HCT116 (cell line): ENCODE data around the gene GET3. TPM values are rescaled to one million over a fixed set of nuclear protein-coding genes. Genes with fewer than 3 reads are reported as not detected.
A peak's percentile ranks its signal among the peaks of the same experiment; 100 is the strongest.

Experiments
- ATAC-seq: fragments of 200-7000 bp; cut with Tn5 transposase; 2 replicates; pipeline ENCODE4 v1.9.1; 2020; ENCODE audit warnings: mild to moderate bottlenecking, moderate library complexity
- BruUV-seq: library from RNA; stranded (reverse); fragments of 400-500 nt; replicated peaks from 2 replicates; lab custom pipeline; 2021; lab: Mats Ljungman, UMichigan
- CTCF ChIA-PET: fragments of 300-600 bp; sonication (Branson Sonifier 250); formaldehyde crosslinking; loops from one replicate; lab custom pipeline; 2021; ENCODE audit warnings: antibody characterized with exemption; lab: Charles Lee
- POLR2A ChIA-PET: fragments of 300-600, 350-600 bp; sonication (Branson Sonifier 250); formaldehyde crosslinking; loops from one replicate; lab custom pipeline; 2021; ENCODE audit warnings: antibody characterized with exemption; lab: Charles Lee
- RAD21 ChIA-PET, 2 experiments: fragments of 300-600 bp; sonication (Branson Sonifier 250); formaldehyde crosslinking; loops; one replicate each; lab custom pipeline; 2023; ENCODE audit warnings: low total read pairs in 2 of 2; ENCODE audit not compliant: uncharacterized antibody in 2 of 2, unreplicated experiment in 2 of 2, low non-redundant PET in 1 of 2; lab: Charles Lee
- DNase-seq: peaks from one replicate; pipeline ENCODE4 v3.0.0-alpha.2; 2010; ENCODE audit warnings: low read depth, low spot score
- H2AFZ ChIP-seq: fragments of 200-600 bp; shearing (Covaris generic), sonication (generic); 2 replicates; pipeline ENCODE4 v1.6.1; 2017; ENCODE audit warnings: low read depth, mixed run types, mixed read lengths, antibody characterized with exemption, low read length; ENCODE audit not compliant: poor library complexity, severe bottlenecking
- H3K27ac ChIP-seq: 2 replicates; pipeline ENCODE4 v1.5.1; 2012; ENCODE audit warnings: low read depth, low read length
- H3K27me3 ChIP-seq: fragments of 200-600 bp; sonication (generic); 2 replicates; pipeline ENCODE4 v1.6.1; 2016; ENCODE audit warnings: mixed run types, low read length, mixed read lengths; ENCODE audit not compliant: insufficient read depth
- H3K36me3 ChIP-seq, 2 experiments: fragments of 200-500 bp in 1 of 2; fragments of 200-600 bp in 1 of 2; sonication (Bioruptor generic) in 1 of 2; sonication (generic) in 1 of 2; 2 replicates each; pipeline versions ENCODE4 v1.5.1 to v1.6.1; 2014 to 2016; ENCODE audit warnings: low read length in 2 of 2, inconsistent platforms in 1 of 2, mixed read lengths in 1 of 2, mixed run types in 1 of 2; ENCODE audit not compliant: insufficient read depth in 2 of 2, control insufficient read depth in 1 of 2
- H3K4me1 ChIP-seq, 2 experiments: fragments of 200-600 bp in 1 of 2; sonication (generic) in 1 of 2; 2 replicates each; pipeline versions ENCODE4 v1.5.1 to v1.6.1; 2012 to 2017; ENCODE audit warnings: low read length in 2 of 2, inconsistent platforms in 1 of 2, mild to moderate bottlenecking in 1 of 2, mixed read lengths in 1 of 2, mixed run types in 1 of 2, moderate library complexity in 1 of 2; ENCODE audit not compliant: insufficient read depth in 2 of 2, control insufficient read depth in 1 of 2
- H3K4me2 ChIP-seq: fragments of 200-600 bp; sonication (generic); 2 replicates; pipeline ENCODE4 v1.6.1; 2017; ENCODE audit warnings: mixed run types, low read length, mixed read lengths
- H3K4me3 ChIP-seq, 2 experiments: fragments of 200-600 bp in 1 of 2; sonication (generic) in 1 of 2; replicated peaks in 1 of 2; 2 replicates each; pipeline ENCODE4 v1.5.1; 2011 to 2016; ENCODE audit warnings: low read length in 2 of 2, control low read depth in 1 of 2, low read depth in 1 of 2, mild to moderate bottlenecking in 1 of 2, mixed read lengths in 1 of 2, mixed run types in 1 of 2
- H3K79me2 ChIP-seq: fragments of 200-600 bp; sonication (generic); 2 replicates; pipeline ENCODE4 v1.6.1; 2017; ENCODE audit warnings: mild to moderate bottlenecking, mixed run types, low read length, moderate library complexity, mixed read lengths; ENCODE audit not compliant: insufficient read depth
- H3K9ac ChIP-seq: fragments of 200-600 bp; sonication (generic); 2 replicates; pipeline ENCODE4 v1.6.1; 2016; ENCODE audit warnings: low read length, mixed read lengths
- H3K9me2 ChIP-seq: fragments of 200-600 bp; sonication (generic), shearing (Covaris generic); 2 replicates; pipeline ENCODE4 v1.6.1; 2017; ENCODE audit warnings: mixed run types, mild to moderate bottlenecking, moderate library complexity; ENCODE audit not compliant: insufficient read depth
- H3K9me3 ChIP-seq, 2 experiments: fragments of 200-500 bp in 1 of 2; fragments of 200-600 bp in 1 of 2; sonication (Bioruptor generic) in 1 of 2; sonication (generic) in 1 of 2; 2 replicates each; pipeline ENCODE4 v1.6.1; 2014 to 2017; ENCODE audit warnings: low read length in 2 of 2, mixed read lengths in 2 of 2, inconsistent platforms in 1 of 2, low read depth in 1 of 2, mild to moderate bottlenecking in 1 of 2, mixed run types in 1 of 2, moderate library complexity in 1 of 2; ENCODE audit not compliant: control insufficient read depth in 1 of 2, insufficient read depth in 1 of 2
- H4K20me1 ChIP-seq: fragments of 200-600 bp; sonication (generic), shearing (Covaris generic); 2 replicates; pipeline ENCODE4 v1.6.1; 2017; ENCODE audit warnings: mixed run types, mild to moderate bottlenecking, moderate library complexity; ENCODE audit not compliant: insufficient read depth
- CBX3 ChIP-seq: IDR thresholded peaks from 2 replicates; pipeline ENCODE4 v1.6.1; 2012; ENCODE audit warnings: low read depth
- EGR1 ChIP-seq: IDR thresholded peaks from 2 replicates; pipeline ENCODE4 v1.6.1; 2012; ENCODE audit warnings: low read depth
- EZH2 ChIP-seq: fragments of 200-600 bp; sonication (generic); IDR thresholded peaks from 2 replicates; pipeline ENCODE4 v1.6.1; 2017; ENCODE audit warnings: antibody characterized with exemption, mixed run types
- EZH2phosphoT487 ChIP-seq: fragments of 200-600 bp; IDR thresholded peaks from 2 replicates; pipeline ENCODE4 v1.6.1; 2018; ENCODE audit warnings: antibody characterized with exemption, borderline replicate concordance
- FOSL1 ChIP-seq: IDR thresholded peaks from 2 replicates; pipeline ENCODE4 v1.6.1; 2012; ENCODE audit warnings: low read depth
- JUND ChIP-seq: IDR thresholded peaks from 2 replicates; pipeline ENCODE4 v1.6.1; 2012
- POLR2A ChIP-seq: IDR thresholded peaks from 2 replicates; pipeline ENCODE4 v1.7.0; 2011; ENCODE audit warnings: borderline replicate concordance; ENCODE audit not compliant: insufficient read depth, insufficient read length; ENCODE audit errors: extremely low read depth
- POLR2AphosphoS5 ChIP-seq: IDR thresholded peaks from 2 replicates; pipeline ENCODE4 v1.6.1; 2011; ENCODE audit warnings: mild to moderate bottlenecking, low read depth, low read length, moderate library complexity
- RAD21 ChIP-seq: IDR thresholded peaks from 2 replicates; pipeline ENCODE4 v1.6.1; 2012; ENCODE audit warnings: low read depth, mild to moderate bottlenecking
- SP1 ChIP-seq: IDR thresholded peaks from 2 replicates; pipeline ENCODE4 v1.6.1; 2012; ENCODE audit warnings: low read depth
- TCF7L2 ChIP-seq: IDR thresholded peaks from 2 replicates; pipeline ENCODE4 v1.7.0; 2011; ENCODE audit warnings: borderline replicate concordance, inconsistent platforms; ENCODE audit not compliant: insufficient read depth, insufficient read length; ENCODE audit errors: extremely low read depth
- YY1 ChIP-seq: IDR thresholded peaks from 2 replicates; pipeline ENCODE4 v1.6.1; 2011; ENCODE audit warnings: low read length, low read depth, moderate library complexity, mild to moderate bottlenecking; ENCODE audit not compliant: insufficient replicate concordance; ENCODE audit errors: extremely low read depth
- ZFX ChIP-seq: fragments of 450-650 bp; IDR thresholded peaks from 2 replicates; pipeline ENCODE4 v1.6.1; 2017
- ZNF274 ChIP-seq: fragments of 200-500 bp; sonication (Bioruptor generic); IDR thresholded peaks from 2 replicates; pipeline ENCODE4 v1.6.1; 2014; ENCODE audit warnings: mild to moderate bottlenecking, low read depth, low read length, inconsistent platforms
- intact Hi-C: fragments of 100-400 bp; cut with micrococcal nuclease; formaldehyde crosslinking; loops from 2 replicates; pipeline ENCODE4 v1.10.0; 2022
- total RNA-seq: library from RNA; stranded (reverse); gene quantifications from one replicate; pipeline ENCODE4 v1.2.1, GENCODE V29; 2021; ENCODE audit not compliant: unreplicated experiment
- TF ChIP-seq, protein P1 (sequence below): IDR thresholded peaks from 2 replicates; pipeline ENCODE4 v1.6.1; 2012; ENCODE audit warnings: low read depth
- TF ChIP-seq, protein P2 (sequence below): IDR thresholded peaks from 2 replicates; pipeline ENCODE4 v1.6.1; 2012
- TF ChIP-seq, protein P3 (sequence below): IDR thresholded peaks from 2 replicates; pipeline ENCODE4 v1.6.1; 2012
- TF ChIP-seq, protein P4 (sequence below), 3 experiments: fragments of 200-600 bp in 1 of 3; sonication (generic) in 1 of 3; IDR thresholded peaks in 2 of 3; conservative IDR thresholded peaks in 1 of 3; 2 replicates each; pipeline ENCODE4 v1.5.1; 2012 to 2017; ENCODE audit warnings: low read depth in 2 of 3, low read length in 2 of 3, antibody characterized with exemption in 1 of 3, borderline replicate concordance in 1 of 3, control low read depth in 1 of 3, mild to moderate bottlenecking in 1 of 3, mixed read lengths in 1 of 3, mixed run types in 1 of 3, moderate library complexity in 1 of 3; ENCODE audit not compliant: insufficient read depth in 1 of 3

GET3 gene
- total RNA-seq, 1 experiment from 2014 or later: 77.6 TPM

DNA sequence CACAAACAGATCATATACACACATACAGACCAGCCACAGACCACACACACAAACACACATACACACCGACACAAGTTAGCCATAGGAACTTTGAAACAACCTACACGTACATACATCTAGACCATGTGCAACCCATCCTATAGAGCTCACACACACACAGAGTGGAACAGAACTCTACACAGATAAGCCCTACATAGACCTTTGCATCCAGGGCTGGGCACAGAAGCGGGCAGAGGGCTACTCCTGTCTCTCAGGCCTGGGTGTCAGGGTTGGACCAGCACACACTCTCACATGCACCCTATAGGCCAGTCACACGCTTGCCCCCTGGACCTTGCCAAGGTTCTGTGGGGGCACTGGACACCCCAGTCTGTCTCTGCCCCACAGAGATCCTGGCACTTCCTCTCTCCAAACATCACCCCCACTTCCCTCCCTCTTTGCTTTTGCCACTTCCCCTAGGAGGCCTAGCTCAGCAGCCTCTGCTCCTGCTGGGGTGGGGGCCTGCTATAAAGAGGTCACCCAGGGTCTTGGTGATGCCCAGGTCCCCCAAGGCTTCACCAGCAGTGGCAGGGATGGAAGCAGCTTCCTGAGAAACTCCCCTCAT lies 48.2 kb downstream of the GET3 start:
- H4K20me1 ChIP-seq: no peaks in the 10 kb centered on the region
- TF ChIP-seq YY1 (no peak), POLR2A (no peak), TCF7L2 (no peak), EGR1 (no peak), ZFX (no peak), RAD21 (no peak), EZH2phosphoT487 (no peak), ZNF274 (no peak), CBX3 (no peak), EZH2 (no peak), FOSL1 (no peak), JUND (no peak), SP1 (no peak), POLR2AphosphoS5 (no peak)
- TF ChIP-seq, protein P1, sequence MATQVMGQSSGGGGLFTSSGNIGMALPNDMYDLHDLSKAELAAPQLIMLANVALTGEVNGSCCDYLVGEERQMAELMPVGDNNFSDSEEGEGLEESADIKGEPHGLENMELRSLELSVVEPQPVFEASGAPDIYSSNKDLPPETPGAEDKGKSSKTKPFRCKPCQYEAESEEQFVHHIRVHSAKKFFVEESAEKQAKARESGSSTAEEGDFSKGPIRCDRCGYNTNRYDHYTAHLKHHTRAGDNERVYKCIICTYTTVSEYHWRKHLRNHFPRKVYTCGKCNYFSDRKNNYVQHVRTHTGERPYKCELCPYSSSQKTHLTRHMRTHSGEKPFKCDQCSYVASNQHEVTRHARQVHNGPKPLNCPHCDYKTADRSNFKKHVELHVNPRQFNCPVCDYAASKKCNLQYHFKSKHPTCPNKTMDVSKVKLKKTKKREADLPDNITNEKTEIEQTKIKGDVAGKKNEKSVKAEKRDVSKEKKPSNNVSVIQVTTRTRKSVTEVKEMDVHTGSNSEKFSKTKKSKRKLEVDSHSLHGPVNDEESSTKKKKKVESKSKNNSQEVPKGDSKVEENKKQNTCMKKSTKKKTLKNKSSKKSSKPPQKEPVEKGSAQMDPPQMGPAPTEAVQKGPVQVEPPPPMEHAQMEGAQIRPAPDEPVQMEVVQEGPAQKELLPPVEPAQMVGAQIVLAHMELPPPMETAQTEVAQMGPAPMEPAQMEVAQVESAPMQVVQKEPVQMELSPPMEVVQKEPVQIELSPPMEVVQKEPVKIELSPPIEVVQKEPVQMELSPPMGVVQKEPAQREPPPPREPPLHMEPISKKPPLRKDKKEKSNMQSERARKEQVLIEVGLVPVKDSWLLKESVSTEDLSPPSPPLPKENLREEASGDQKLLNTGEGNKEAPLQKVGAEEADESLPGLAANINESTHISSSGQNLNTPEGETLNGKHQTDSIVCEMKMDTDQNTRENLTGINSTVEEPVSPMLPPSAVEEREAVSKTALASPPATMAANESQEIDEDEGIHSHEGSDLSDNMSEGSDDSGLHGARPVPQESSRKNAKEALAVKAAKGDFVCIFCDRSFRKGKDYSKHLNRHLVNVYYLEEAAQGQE: no peak
- TF ChIP-seq, protein P2, sequence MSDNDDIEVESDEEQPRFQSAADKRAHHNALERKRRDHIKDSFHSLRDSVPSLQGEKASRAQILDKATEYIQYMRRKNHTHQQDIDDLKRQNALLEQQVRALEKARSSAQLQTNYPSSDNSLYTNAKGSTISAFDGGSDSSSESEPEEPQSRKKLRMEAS: no peak
- TF ChIP-seq, protein P3, sequence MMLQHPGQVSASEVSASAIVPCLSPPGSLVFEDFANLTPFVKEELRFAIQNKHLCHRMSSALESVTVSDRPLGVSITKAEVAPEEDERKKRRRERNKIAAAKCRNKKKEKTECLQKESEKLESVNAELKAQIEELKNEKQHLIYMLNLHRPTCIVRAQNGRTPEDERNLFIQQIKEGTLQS: no peak
- TF ChIP-seq, protein P4, sequence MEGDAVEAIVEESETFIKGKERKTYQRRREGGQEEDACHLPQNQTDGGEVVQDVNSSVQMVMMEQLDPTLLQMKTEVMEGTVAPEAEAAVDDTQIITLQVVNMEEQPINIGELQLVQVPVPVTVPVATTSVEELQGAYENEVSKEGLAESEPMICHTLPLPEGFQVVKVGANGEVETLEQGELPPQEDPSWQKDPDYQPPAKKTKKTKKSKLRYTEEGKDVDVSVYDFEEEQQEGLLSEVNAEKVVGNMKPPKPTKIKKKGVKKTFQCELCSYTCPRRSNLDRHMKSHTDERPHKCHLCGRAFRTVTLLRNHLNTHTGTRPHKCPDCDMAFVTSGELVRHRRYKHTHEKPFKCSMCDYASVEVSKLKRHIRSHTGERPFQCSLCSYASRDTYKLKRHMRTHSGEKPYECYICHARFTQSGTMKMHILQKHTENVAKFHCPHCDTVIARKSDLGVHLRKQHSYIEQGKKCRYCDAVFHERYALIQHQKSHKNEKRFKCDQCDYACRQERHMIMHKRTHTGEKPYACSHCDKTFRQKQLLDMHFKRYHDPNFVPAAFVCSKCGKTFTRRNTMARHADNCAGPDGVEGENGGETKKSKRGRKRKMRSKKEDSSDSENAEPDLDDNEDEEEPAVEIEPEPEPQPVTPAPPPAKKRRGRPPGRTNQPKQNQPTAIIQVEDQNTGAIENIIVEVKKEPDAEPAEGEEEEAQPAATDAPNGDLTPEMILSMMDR (IDR thresholded peaks at IDR 0.05 in 2 of 3, conservative IDR thresholded peaks at IDR 0.05 in 1 of 3; ENCODE audit: borderline replicate concordance in 1 of 3, insufficient read depth in 1 of 3, low read depth in 2 of 3, low read length in 2 of 3): no peak
- TF ChIP-seq, all 23 proteins: peak for 0
- no peaks in the 10 kb centered on the region for H3K36me3 ChIP-seq
- H3K4me3 ChIP-seq: no peak overlapping the region
- H3K4me1 ChIP-seq: peaks cover 75 to 87% of the 10 kb centered on the region in 2 experiments
- POLR2A ChIA-PET: no interaction called here
- RAD21 ChIA-PET: no interaction called here
- H3K27me3 ChIP-seq: no peaks in the 10 kb centered on the region
- H3K27ac ChIP-seq: peak overlapping the region; percentile 89
- peak overlapping the region; percentile 54 for H3K9ac ChIP-seq
- intact Hi-C loops: no loop called here
- ATAC-seq (no peak), DNase-seq (no peak)
- CTCF ChIA-PET: interaction anchor here (0.6 kb wide), 1 partner anchor 9 kb away, joined by 4 read pairs; no protein-coding TSS in a partner anchor
- no peak overlapping the region for H2AFZ ChIP-seq
- H3K9me2 ChIP-seq: no peaks in the 10 kb centered on the region
- peak overlapping the region; percentile 61 for H3K4me2 ChIP-seq
- H3K9me3 ChIP-seq: no peaks in the 10 kb centered on the region
- no TSS peak for BruUV-seq
- H3K79me2 ChIP-seq: no peaks in the 10 kb centered on the region
